K562 (cell line): ENCODE results near the gene PRDX6. TPM values are rescaled to one million over a fixed set of nuclear protein-coding genes. Genes with fewer than 3 reads are reported as not detected.
A peak's percentile ranks its signal among the peaks of the same experiment; 100 is the strongest.

Experiments
- ATAC-seq: fragments of 200-7000 bp; cut with Tn5 transposase; 3 replicates; pipeline ENCODE4 v1.9.1; 2020; ENCODE audit warnings: moderate library complexity
- BruUV-seq: library from RNA; stranded (reverse); fragments of 400-500 nt; replicated peaks from 2 replicates; lab custom pipeline; 2021; lab: Mats Ljungman, UMichigan
- CTCF ChIA-PET: fragments of 300-600 bp; formaldehyde crosslinking; extraction: SDS; loops from one replicate; lab custom pipeline; 2021; ENCODE audit warnings: low intra/inter-chr PET ratio; lab: Yijun Ruan, JAX
- POLR2A ChIA-PET: fragments of 300-600, 350-650 bp; sonication (Branson Sonifier 250); formaldehyde crosslinking; extraction: SDS; loops from one replicate; lab custom pipeline; 2021; ENCODE audit warnings: antibody characterized with exemption, inconsistent platforms; lab: Yijun Ruan, JAX
- DNase-seq, 4 experiments: peaks; one replicate each; pipeline versions ENCODE4 v3.0.0 to v3.0.0-alpha.2; 2011 to 2018; ENCODE audit warnings: low spot score in 3 of 4, mixed read lengths in 3 of 4; ENCODE audit errors: extremely low read depth in 1 of 4
- FAIRE-seq: peaks from 2 replicates; lab custom pipeline; 2011; peaks lifted over from hg19 to GRCh38; lab: Jason Lieb, UNC
- H2AFZ ChIP-seq: 2 replicates; pipeline ENCODE4 v1.6.0; 2011; ENCODE audit warnings: low read depth, low read length, control low read depth, inconsistent platforms
- H3K27ac ChIP-seq: fragments of 200-600 bp; 3 replicates; pipeline ENCODE4 v1.8.0; 2011; ENCODE audit warnings: low read depth, mild to moderate bottlenecking, control low read depth, inconsistent platforms, low read length, moderate library complexity, mixed read lengths; ENCODE audit errors: extremely low read depth
- H3K27me3 ChIP-seq, 2 experiments: fragments of 300-600 bp in 1 of 2; 2 replicates in 1 of 2; 3 replicates in 1 of 2; pipeline versions ENCODE4 v1.6.0 to v1.8.0; 2011; ENCODE audit warnings: inconsistent platforms in 2 of 2, low read length in 2 of 2, mild to moderate bottlenecking in 1 of 2, mixed read lengths in 1 of 2, moderate library complexity in 1 of 2; ENCODE audit not compliant: control insufficient read depth in 2 of 2, insufficient read depth in 2 of 2
- H3K36me3 ChIP-seq: fragments of 300-600 bp; 3 replicates; pipeline ENCODE4 v1.8.0; 2011; ENCODE audit warnings: mild to moderate bottlenecking, low read length, inconsistent platforms; ENCODE audit not compliant: control insufficient read depth, insufficient read depth
- H3K4me1 ChIP-seq, 2 experiments: fragments of 200-600 bp in 1 of 2; replicated peaks in 1 of 2; 2 replicates in 1 of 2; 3 replicates in 1 of 2; pipeline versions ENCODE4 v1.5.1 to v1.8.0; 2011; ENCODE audit warnings: inconsistent platforms in 2 of 2, low read length in 2 of 2, mild to moderate bottlenecking in 1 of 2, mixed read lengths in 1 of 2, moderate library complexity in 1 of 2; ENCODE audit not compliant: control insufficient read depth in 2 of 2, insufficient read depth in 2 of 2
- H3K4me2 ChIP-seq: 2 replicates; pipeline ENCODE4 v1.6.1; 2011; ENCODE audit warnings: low read length, control low read depth, inconsistent platforms, mixed read lengths; ENCODE audit not compliant: insufficient read depth
- H3K4me3 ChIP-seq: fragments of 200-600 bp; sonication (generic), shearing (Covaris generic); 2 replicates; pipeline ENCODE4 v1.5.1; 2016; ENCODE audit warnings: control low read depth, inconsistent platforms
- H3K79me2 ChIP-seq: fragments of 200-600 bp; 3 replicates; pipeline ENCODE4 v1.8.0; 2011; ENCODE audit warnings: low read length, inconsistent platforms; ENCODE audit not compliant: control insufficient read depth, insufficient read depth
- H3K9ac ChIP-seq, 2 experiments: 2 replicates each; pipeline versions ENCODE4 v1.6.0 to v1.6.1; 2011; ENCODE audit warnings: low read depth in 2 of 2, low read length in 2 of 2, control low read depth in 1 of 2, inconsistent platforms in 1 of 2, mild to moderate bottlenecking in 1 of 2, mixed read lengths in 1 of 2; ENCODE audit not compliant: insufficient read depth in 1 of 2
- H3K9me1 ChIP-seq: one replicate; pipeline ENCODE4 v1.6.0; 2011; ENCODE audit warnings: inconsistent platforms, mild to moderate bottlenecking, low read length, moderate library complexity; ENCODE audit not compliant: control insufficient read depth, insufficient read depth
- H3K9me3 ChIP-seq: replicated peaks from 2 replicates; pipeline ENCODE4 v1.5.1; 2011; ENCODE audit warnings: low read depth, low read length, inconsistent platforms; ENCODE audit not compliant: control insufficient read depth, insufficient read depth
- H4K20me1 ChIP-seq: replicated peaks from 2 replicates; pipeline ENCODE4 v1.6.1; 2011; ENCODE audit warnings: low read length, inconsistent platforms, mixed read lengths; ENCODE audit not compliant: control insufficient read depth, insufficient read depth
- ATF7 ChIP-seq: fragments of 450-650 bp; IDR thresholded peaks from 2 replicates; pipeline ENCODE4 v1.7.1; 2014; ENCODE audit warnings: mild to moderate bottlenecking, moderate library complexity
- ETV1 ChIP-seq: fragments of 450-650 bp; conservative IDR thresholded peaks from 2 replicates; pipeline ENCODE4 v1.6.1; 2016; ENCODE audit warnings: missing genetic modification characterization, control low read depth, low read depth, missing compliant biosample characterization
- FOXK2 ChIP-seq, 2 experiments: fragments of 450-650 bp; IDR thresholded peaks in 1 of 2; conservative IDR thresholded peaks in 1 of 2; 2 replicates each; pipeline ENCODE4 v1.6.1; 2016; ENCODE audit warnings: low read depth in 2 of 2, mild to moderate bottlenecking in 1 of 2
- HDAC8 ChIP-seq: fragments of 450-650 bp; IDR thresholded peaks from 2 replicates; pipeline ENCODE4 v1.6.1; 2016; ENCODE audit warnings: mild to moderate bottlenecking, missing genetic modification characterization, moderate library complexity, missing compliant biosample characterization
- HMG20B ChIP-seq: fragments of 250-450 bp; sonication (Bioruptor Pico); IDR thresholded peaks from 2 replicates; pipeline ENCODE4 v1.5.0; 2021; ENCODE audit warnings: mild to moderate bottlenecking
- MTA1 ChIP-seq: fragments of 450-650 bp; IDR thresholded peaks from 2 replicates; pipeline ENCODE4 v1.6.1; 2017; ENCODE audit warnings: borderline replicate concordance
- NR2C1 ChIP-seq, 2 experiments: fragments of 450-650 bp; IDR thresholded peaks; 2 replicates each; pipeline ENCODE4 v1.6.1; 2017; ENCODE audit warnings: mild to moderate bottlenecking in 2 of 2, antibody characterized with exemption in 1 of 2, inconsistent platforms in 1 of 2, missing compliant biosample characterization in 1 of 2, missing genetic modification characterization in 1 of 2
- SIN3A ChIP-seq, 2 experiments: fragments of 150-350 bp in 1 of 2; IDR thresholded peaks; 2 replicates each; pipeline ENCODE4 v1.6.1; 2011 to 2016; ENCODE audit warnings: borderline replicate concordance in 2 of 2, low read depth in 2 of 2, low read length in 2 of 2, mild to moderate bottlenecking in 2 of 2, moderate library complexity in 2 of 2; ENCODE audit not compliant: control insufficient read depth in 1 of 2
- WGBS: fragments of 100-300 bp; shearing (Covaris generic); methylation state at CpG from one replicate; pipeline ENCODE4 v1.1.6; 2016; ENCODE audit warnings: low coverage, mixed read lengths; ENCODE audit not compliant: insufficient coverage; ENCODE audit errors: missing lambda C conversion rate; 5-methylcytosine and 5-hydroxymethylcytosine counted together
- in situ Hi-C: fragments of 300-500 bp; cut with MboI; formaldehyde crosslinking; loops from 4 replicates; pipeline ENCODE4 v1.15.0; 2018; ENCODE audit warnings: inconsistent platforms, mixed read lengths
- intact Hi-C: fragments of 100-400 bp; cut with micrococcal nuclease; formaldehyde crosslinking; loops from 2 replicates; pipeline ENCODE4 v1.14.2; 2022
- polyA plus RNA-seq, 8 experiments: library from polyadenylated mRNA; depleted of rRNA in 4 of 8; stranded (reverse) in 5 of 8; unstranded in 3 of 8; fragments of >200 nt; fragmentation: Nextera tagmentation in 2 of 8; fragmentation: Illumina TruSeq in 1 of 8; extraction: Ambion mirVana in 2 of 8; extraction: Trizol in 1 of 8; gene quantifications; 2 replicates each; pipeline versions ENCODE4 v1.2.1 to v1.2.3, GENCODE V29; 2011 to 2014; ENCODE audit warnings: inconsistent platforms in 1 of 8, missing spikeins in 1 of 8
- total RNA-seq, 7 experiments: library from RNA; depleted of rRNA in 6 of 7; stranded (reverse); fragments of >200 nt in 6 of 7; fragmentation: Illumina TruSeq in 2 of 7; extraction: Trizol in 2 of 7; gene quantifications; 2 replicates each; pipeline versions ENCODE4 v1.2.1 to v1.2.3, GENCODE V29; 2011 to 2021; ENCODE audit warnings: low replicate concordance in 1 of 7
- TF ChIP-seq, protein P1 (sequence below), 2 experiments: fragments of 450-650 bp; conservative IDR thresholded peaks; 2 replicates each; pipeline ENCODE4 v1.6.1; 2017; ENCODE audit warnings: mild to moderate bottlenecking in 2 of 2, moderate library complexity in 2 of 2
- TF ChIP-seq, protein P2 (sequence below), 2 experiments: fragments of 450-650 bp; IDR thresholded peaks; 2 replicates each; pipeline ENCODE4 v1.6.1; 2016
- TF ChIP-seq, protein P3 (sequence below): sonication (generic); formaldehyde crosslinking; IDR thresholded peaks from 2 replicates; pipeline ENCODE4 v1.8.1; 2023; ENCODE audit warnings: mild to moderate bottlenecking, missing genetic modification reagents, moderate library complexity

Gene PRDX6
- total and polyA plus RNA-seq, 9 of the 15 experiments (the other 6 are each of a cell fraction or from before 2014, with no cell fraction given), result 277 to 1,082 (median 610) TPM

DNA sequence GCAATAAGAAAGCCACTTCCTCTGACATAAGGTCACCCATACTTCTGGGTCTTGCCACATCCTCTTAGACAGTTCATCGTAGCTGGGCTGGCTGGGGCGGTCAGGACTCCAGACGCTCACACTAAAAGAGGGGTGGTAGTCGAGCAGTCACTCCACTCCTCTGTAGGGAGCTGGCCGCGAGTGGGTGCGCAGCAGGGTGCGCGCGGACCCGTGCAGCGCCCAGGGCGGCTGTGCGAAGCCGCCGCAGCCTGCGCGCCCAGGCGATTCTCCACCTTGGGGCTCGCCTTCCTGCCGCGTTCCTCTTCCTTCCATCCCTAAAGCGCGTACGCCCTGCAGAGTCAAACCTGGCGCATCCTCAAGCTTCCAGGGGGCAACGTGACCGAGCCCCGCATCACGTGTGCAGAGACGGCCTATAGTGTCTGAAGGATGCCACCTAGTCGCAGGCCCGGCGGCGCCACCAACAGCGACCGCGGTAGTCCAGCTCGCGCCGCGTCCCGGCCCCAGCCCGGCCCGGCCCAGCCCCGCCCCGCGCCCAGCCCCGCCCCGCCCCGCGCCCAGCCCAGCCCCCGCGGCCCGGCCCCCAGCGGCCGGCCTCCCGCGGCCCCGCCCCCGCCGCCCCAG lies 360 bp upstream of the PRDX6 start (continued):
- TF ChIP-seq, protein P1, sequence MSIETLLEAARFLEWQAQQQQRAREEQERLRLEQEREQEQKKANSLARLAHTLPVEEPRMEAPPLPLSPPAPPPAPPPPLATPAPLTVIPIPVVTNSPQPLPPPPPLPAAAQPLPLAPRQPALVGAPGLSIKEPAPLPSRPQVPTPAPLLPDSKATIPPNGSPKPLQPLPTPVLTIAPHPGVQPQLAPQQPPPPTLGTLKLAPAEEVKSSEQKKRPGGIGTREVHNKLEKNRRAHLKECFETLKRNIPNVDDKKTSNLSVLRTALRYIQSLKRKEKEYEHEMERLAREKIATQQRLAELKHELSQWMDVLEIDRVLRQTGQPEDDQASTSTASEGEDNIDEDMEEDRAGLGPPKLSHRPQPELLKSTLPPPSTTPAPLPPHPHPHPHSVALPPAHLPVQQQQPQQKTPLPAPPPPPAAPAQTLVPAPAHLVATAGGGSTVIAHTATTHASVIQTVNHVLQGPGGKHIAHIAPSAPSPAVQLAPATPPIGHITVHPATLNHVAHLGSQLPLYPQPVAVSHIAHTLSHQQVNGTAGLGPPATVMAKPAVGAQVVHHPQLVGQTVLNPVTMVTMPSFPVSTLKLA (conservative IDR thresholded peaks at IDR 0.05), result peak; percentile 76 to 84
- no peak for TF ChIP-seq NR2C1 (IDR thresholded peaks at IDR 0.05)
- peak; percentile 30; the same call in 1 of the 2 replicates for TF ChIP-seq NR2C1 (tag; IDR thresholded peaks at IDR 0.05)
- TF ChIP-seq MTA1, result peak; percentile 91
- TF ChIP-seq HDAC8 (tag), result peak; percentile 82

DNA sequence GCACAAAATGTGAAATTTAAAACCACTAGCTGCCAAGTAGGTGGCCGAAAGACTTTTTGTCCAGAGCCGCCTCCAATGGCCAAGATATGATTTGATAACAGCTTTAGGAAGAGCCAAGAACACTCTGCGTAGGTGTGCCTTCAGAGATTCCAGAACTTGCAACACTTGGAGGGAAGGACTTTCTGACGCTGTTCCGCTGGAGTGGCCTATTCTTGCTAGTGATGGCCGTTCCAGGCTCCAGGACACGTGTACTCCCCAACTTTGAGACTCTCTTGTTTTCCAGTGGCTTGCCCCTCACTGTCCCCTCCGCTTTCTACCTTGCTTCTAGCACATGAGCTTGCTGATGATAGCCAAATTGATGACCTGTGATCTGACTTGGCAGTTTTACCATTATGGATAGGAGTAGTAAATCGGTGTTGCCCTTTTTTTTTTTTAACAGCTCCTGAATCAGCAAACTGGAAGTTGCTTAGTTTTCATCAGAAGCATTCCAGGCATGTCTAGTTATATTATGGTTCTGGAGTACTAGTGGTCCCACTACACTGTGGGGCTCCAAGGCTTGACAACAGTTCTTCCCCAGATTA lies 1.0 kb downstream of the PRDX6 start:
- ATAC-seq (peak; percentile 45), FAIRE-seq (peak; percentile 64), DNase-seq (peak; percentile 32 to 79 (median 46))
- H3K9ac ChIP-seq, result peak overlapping the region; percentile 94 to 99
- H3K4me2 ChIP-seq, result peak overlapping the region; percentile 98
- TSS peak; percentile 38 for BruUV-seq
- in situ Hi-C loops (no loop called here), intact Hi-C loops (loop anchor here (1.0 to 5.0 kb wide), 5 partner anchors 47 to 389 kb away; partner anchors contain the start of genes CENPL, DARS2, GAS5 and ZBTB37)
- H3K36me3 ChIP-seq, result peaks cover 54% of the 10 kb centered on the region
- POLR2A ChIA-PET, result interaction anchor here (0.6 to 4.2 kb wide), 21 partner anchors 10 to 726 kb away, joined by 3 to 39 read pairs (median 4); partner anchors contain the start of genes KLHL20 and ZBTB37
- peak overlapping the region; percentile 89 for H2AFZ ChIP-seq
- H3K27ac ChIP-seq, result peak overlapping the region; percentile 98
- no peaks in the 10 kb centered on the region for H3K27me3 ChIP-seq
- H3K4me1 ChIP-seq, result peaks cover 11 to 34% of the 10 kb centered on the region in 2 experiments
- 0% methylated on average over 9 of the region's 9 CpGs for WGBS
- H3K9me3 ChIP-seq, result no peaks in the 10 kb centered on the region
- H3K9me1 ChIP-seq, result no peaks in the 10 kb centered on the region
- H3K79me2 ChIP-seq, result peaks cover 80% of the 10 kb centered on the region
- CTCF ChIA-PET, result no interaction called here
- peak overlapping the region; percentile 89 for H3K4me3 ChIP-seq
- peaks cover 5% of the 10 kb centered on the region; the same call in 1 of the 2 replicates for H4K20me1 ChIP-seq
- TF ChIP-seq, protein P2, sequence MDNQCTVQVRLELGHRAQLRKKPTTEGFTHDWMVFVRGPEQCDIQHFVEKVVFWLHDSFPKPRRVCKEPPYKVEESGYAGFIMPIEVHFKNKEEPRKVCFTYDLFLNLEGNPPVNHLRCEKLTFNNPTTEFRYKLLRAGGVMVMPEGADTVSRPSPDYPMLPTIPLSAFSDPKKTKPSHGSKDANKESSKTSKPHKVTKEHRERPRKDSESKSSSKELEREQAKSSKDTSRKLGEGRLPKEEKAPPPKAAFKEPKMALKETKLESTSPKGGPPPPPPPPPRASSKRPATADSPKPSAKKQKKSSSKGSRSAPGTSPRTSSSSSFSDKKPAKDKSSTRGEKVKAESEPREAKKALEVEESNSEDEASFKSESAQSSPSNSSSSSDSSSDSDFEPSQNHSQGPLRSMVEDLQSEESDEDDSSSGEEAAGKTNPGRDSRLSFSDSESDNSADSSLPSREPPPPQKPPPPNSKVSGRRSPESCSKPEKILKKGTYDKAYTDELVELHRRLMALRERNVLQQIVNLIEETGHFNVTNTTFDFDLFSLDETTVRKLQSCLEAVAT (IDR thresholded peaks at IDR 0.05), result peak; percentile 18 to 24; a peak in 1 of 4 replicates
- TF ChIP-seq, protein P3, sequence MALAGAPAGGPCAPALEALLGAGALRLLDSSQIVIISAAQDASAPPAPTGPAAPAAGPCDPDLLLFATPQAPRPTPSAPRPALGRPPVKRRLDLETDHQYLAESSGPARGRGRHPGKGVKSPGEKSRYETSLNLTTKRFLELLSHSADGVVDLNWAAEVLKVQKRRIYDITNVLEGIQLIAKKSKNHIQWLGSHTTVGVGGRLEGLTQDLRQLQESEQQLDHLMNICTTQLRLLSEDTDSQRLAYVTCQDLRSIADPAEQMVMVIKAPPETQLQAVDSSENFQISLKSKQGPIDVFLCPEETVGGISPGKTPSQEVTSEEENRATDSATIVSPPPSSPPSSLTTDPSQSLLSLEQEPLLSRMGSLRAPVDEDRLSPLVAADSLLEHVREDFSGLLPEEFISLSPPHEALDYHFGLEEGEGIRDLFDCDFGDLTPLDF (CRISPR knock-in tag), result 0 out of 2 replicates have a peak, but pooled peaks have one; percentile 6
- no peak for TF ChIP-seq HMG20B (CRISPR knock-in tag)
- peak in 1 of 2 experiments; percentile 41; a peak in 2 of 4 replicates for TF ChIP-seq SIN3A (IDR thresholded peaks at IDR 0.05; ENCODE audit: borderline replicate concordance in 2 of 2, control insufficient read depth in 1 of 2, low read depth in 2 of 2, low read length in 2 of 2)
- 0 out of 2 replicates have a peak, but pooled peaks have one; percentile 10 for TF ChIP-seq ATF7
- peak; percentile 60 to 65; a peak in 3 of 4 replicates for TF ChIP-seq FOXK2 (conservative IDR thresholded peaks at IDR 0.05 in 1 of 2, IDR thresholded peaks at IDR 0.05 in 1 of 2; ENCODE audit: low read depth in 2 of 2)
- TF ChIP-seq ETV1 (tag), result 0 out of 2 replicates have a peak, but pooled peaks have one; percentile 8
